Astrocyte of the cerebellum (primary cell): Measurements from ENCODE around the gene SLC22A4.

ENCODE experiments used
- DNase-seq: peaks from one replicate; pipeline ENCODE4 v3.0.0-alpha.2; 2011; ENCODE audit warnings: low read depth
- H3K4me3 ChIP-seq: 2 replicates; pipeline ENCODE4 v1.5.1; 2011; ENCODE audit warnings: mild to moderate bottlenecking, low read depth, low read length, moderate library complexity
- in situ Hi-C: cut with HindIII; loops from 2 replicates; pipeline ENCODE4 v1.10.0; 2017; ENCODE audit warnings: low sequenced_read_pairs
- TF ChIP-seq, protein P1 (sequence below): IDR thresholded peaks from 2 replicates; pipeline ENCODE4 v1.5.1; 2012; ENCODE audit warnings: low read length, low read depth, moderate library complexity, mild to moderate bottlenecking; ENCODE audit errors: missing control alignments

Gene SLC22A4

DNA sequence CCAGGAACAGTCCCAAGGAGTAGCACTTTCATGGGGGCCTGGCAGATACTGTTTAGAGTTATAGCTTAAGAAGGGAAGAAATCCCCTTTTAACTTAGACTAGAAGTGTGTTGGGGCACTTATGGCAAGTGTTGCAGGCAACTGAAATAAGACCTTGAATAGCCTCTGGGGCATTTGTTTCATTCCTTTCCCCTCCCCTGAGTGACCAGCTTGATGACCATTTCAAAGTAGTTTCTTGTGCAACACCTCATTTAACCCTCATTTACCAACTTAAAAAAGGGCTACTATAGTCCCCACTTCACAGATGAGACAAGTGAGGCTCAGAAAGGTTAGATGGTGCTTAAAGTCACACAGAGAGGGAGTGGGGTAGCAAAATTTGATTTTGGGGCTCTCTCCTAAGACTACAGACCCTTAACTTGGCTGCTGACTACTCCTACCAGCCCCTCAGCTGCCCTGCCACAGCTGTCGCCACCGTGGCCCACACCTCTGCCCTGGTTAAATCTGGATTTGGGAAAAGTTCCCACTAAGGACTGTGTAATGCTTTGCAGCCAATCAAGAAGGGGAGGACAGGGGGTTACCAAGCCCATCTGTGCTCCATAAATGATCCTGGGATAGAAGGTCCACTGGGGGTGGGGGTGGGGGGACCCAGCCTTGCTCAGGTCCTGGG is 31.2 kb upstream of the SLC22A4 start:
- TF ChIP-seq, protein P1, sequence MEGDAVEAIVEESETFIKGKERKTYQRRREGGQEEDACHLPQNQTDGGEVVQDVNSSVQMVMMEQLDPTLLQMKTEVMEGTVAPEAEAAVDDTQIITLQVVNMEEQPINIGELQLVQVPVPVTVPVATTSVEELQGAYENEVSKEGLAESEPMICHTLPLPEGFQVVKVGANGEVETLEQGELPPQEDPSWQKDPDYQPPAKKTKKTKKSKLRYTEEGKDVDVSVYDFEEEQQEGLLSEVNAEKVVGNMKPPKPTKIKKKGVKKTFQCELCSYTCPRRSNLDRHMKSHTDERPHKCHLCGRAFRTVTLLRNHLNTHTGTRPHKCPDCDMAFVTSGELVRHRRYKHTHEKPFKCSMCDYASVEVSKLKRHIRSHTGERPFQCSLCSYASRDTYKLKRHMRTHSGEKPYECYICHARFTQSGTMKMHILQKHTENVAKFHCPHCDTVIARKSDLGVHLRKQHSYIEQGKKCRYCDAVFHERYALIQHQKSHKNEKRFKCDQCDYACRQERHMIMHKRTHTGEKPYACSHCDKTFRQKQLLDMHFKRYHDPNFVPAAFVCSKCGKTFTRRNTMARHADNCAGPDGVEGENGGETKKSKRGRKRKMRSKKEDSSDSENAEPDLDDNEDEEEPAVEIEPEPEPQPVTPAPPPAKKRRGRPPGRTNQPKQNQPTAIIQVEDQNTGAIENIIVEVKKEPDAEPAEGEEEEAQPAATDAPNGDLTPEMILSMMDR, result no peak
- no peak for DNase-seq
- no peak overlapping the region for H3K4me3 ChIP-seq
- in situ Hi-C loops, result loop anchor here (5.0 kb wide), 1 partner anchor 71 kb away; no protein-coding TSS in a partner anchor

DNA sequence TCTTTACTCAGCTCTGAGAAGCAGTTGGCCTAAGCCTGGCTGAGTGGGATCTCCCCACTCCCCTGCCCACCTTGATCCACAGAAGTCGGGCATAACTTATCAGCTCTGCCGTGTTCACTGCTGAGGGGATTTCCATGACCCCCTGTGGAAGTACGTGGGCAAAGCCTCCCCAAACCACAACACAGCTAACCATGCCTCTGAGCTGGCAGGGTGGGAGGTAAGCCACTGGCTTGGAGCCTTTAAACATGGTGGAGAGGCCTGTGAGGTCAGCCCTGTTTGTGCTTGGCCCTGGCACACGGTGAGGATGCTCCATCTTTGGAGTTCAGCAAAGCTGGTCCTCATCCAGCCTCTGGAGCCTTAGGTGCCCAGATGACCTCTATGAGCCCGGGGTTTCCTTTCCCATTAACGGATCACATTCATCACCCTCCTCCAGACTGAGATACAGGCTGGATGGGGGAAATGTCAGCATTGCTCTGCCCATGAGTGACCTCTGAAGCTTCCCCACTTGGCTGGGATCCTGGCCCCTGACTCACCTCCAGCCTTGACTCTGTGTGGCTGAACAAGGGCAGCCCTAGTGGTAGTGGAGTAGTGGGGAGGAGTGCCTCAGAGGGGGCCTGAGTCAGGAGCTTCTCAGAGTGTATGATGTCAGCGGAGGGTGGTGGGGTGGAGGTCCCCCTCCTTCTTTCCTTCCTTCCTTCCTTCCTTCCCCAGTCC is 30.5 kb upstream of the SLC22A4 start:
- TF ChIP-seq, protein P1, result peak; percentile 19
- H3K4me3 ChIP-seq, result no peak overlapping the region
- peak; percentile 55 for DNase-seq
- in situ Hi-C loops, result loop anchor here (5.0 kb wide), 1 partner anchor 71 kb away; no protein-coding TSS in a partner anchor

DNA sequence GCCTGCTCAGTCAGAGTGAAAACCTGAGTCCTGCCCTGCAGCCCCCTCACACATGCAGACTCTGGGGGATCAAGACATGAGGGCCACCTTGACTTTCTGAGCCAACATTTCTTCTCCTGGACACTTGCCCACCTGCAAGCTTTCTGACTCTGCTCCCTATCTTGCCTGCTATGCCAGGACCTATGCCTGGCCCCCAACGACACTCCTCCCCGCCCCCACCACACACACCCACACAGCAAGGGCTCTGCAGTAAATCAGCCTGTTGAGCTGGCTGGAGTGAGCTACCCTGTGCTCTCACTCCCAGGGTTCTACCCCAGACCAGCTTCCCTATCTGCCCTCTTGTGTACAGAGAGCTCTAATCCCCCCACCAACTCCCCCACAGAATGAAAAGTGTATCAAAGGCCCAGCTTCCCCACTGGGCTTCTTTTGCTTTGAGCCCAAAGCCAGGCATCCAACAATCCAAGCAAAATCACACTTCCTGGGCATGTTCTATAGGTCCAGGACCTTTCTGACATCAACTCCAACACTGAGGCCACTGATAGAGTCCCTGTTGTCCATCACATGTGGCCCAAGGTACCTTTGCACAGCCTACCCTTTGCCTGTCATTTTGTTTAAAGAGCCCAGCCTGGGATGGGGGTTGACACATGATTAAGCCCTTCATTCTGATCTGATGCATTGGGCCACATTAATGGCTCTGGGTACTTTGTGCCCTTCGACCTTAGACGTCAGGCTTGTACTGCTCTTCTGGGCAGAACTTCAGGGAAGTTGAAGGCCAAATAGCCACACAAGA is 29.5 kb upstream of the SLC22A4 start:
- no peak overlapping the region for H3K4me3 ChIP-seq
- DNase-seq, result no peak
- TF ChIP-seq, protein P1, result no peak
- in situ Hi-C loops, result loop anchor here (5.0 kb wide), 1 partner anchor 72 kb away; no protein-coding TSS in a partner anchor

DNA sequence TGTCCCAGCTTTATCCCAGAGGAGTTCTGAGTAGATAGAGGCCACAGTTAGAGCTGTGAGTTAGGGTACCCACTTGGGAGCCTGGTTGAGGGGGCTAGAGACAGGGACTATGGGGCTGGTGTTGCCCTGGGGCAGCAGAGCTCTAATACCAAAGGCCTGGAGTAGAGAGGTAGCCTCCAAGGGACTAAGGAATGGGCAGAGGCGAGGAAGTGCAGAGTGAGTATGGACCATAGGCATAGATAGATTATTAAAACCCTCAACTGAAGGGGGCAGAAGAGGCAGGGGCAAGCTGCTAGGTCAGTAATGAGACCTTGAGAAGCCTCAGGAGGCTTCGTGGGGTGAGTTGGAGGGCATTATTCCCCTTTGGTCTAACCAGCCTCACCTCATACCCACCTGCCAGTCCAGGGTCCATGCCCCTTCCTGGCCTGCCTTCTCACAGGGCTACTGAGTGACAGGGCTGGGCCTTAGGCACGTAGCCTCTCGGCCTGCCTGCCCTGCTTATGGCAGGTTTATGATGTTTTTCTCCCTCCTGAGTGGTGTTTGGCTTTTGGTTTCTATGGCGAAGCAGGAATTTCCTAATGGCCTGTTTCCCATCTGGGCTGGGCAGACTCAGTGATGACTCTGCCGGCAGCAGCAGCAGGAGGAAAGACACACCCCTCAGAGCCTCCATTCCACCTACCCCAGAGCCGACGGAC is 28.7 kb upstream of the SLC22A4 start:
- TF ChIP-seq, protein P1, result no peak
- H3K4me3 ChIP-seq, result no peak overlapping the region
- in situ Hi-C loops, result no loop called here
- peak; percentile 89 for DNase-seq

DNA sequence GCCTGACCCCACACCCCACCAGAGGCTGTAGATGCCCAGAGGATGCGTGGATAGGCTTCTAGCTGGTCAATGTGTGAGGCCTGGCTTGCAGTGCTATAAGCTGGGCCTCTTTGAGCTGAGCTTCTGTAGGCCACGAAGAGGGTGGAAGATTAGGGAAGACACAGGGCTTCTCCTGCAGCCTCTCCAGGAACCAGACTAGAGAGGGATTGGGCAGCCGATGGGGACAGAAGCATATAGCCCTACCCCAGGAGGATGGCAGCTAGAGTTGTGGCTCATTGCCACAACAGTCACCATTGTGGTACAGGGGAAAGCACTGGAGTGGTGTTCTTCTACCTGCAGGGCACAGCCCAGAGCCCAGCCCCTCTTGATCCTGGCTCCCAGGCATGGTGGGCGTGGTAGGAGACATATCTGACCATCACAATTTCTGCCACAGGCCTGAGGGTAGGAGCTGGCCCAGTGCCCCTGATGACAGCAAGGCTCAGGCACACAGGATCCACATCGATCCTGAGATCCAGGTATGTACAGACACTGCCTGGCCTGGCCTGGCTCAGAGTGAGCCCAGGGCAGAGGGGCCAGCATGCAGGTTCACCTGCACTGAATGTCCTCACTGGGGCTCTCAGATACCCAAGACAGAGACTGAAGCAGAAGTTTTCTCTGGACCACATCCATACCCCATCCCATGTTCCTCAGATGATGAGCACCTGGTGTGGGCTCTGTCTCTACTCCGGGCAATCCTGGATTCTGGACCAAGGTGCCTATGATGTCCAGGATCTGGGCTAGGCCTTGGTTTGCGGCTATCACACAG is 28.0 kb upstream of the SLC22A4 start:
- TF ChIP-seq, protein P1, result no peak
- DNase-seq, result no peak
- in situ Hi-C loops, result no loop called here
- no peak overlapping the region for H3K4me3 ChIP-seq
